HEK293 (cell line): ENCODE data around the gene MGLL.

Source experiments
- CTCF ChIA-PET: fragments of 350-600 bp; formaldehyde crosslinking; extraction: SDS; loops from one replicate; lab custom pipeline; 2021; ENCODE audit warnings: antibody characterized with exemption; lab: Yijun Ruan, JAX
- POLR2A ChIA-PET: fragments of 300-600 bp; formaldehyde crosslinking; extraction: SDS; loops from one replicate; lab custom pipeline; 2020; ENCODE audit warnings: antibody characterized with exemption, inconsistent platforms; lab: Yijun Ruan, JAX
- H3K27ac ChIP-seq: fragments of 200-500 bp; sonication (Bioruptor generic); 2 replicates; pipeline ENCODE4 v1.5.1; 2014; ENCODE audit warnings: low read depth, low read length, control low read depth, inconsistent platforms; ENCODE audit errors: extremely low read depth
- H3K36me3 ChIP-seq, 2 experiments: fragments of 200-500 bp in 1 of 2; sonication (Bioruptor generic) in 1 of 2; 1 replicate in 1 of 2; 2 replicates in 1 of 2; pipeline ENCODE4 v1.5.1; 2014 to 2017; ENCODE audit warnings: inconsistent platforms in 2 of 2, low read length in 2 of 2; ENCODE audit not compliant: control insufficient read depth in 2 of 2, insufficient read depth in 1 of 2
- H3K4me1 ChIP-seq: fragments of 200-500 bp; sonication (Bioruptor generic); 2 replicates; pipeline ENCODE4 v1.5.1; 2014; ENCODE audit warnings: mild to moderate bottlenecking, low read length, inconsistent platforms; ENCODE audit not compliant: control insufficient read depth, insufficient read depth
- H3K4me3 ChIP-seq: 2 replicates; pipeline ENCODE4 v1.5.1; 2011; ENCODE audit warnings: low read depth, mild to moderate bottlenecking, control low read depth, low read length, moderate library complexity
- H3K9me3 ChIP-seq: fragments of 200-500 bp; sonication (Bioruptor generic); 2 replicates; pipeline ENCODE4 v1.5.1; 2014; ENCODE audit warnings: low read depth, low read length, inconsistent platforms; ENCODE audit not compliant: control insufficient read depth, insufficient read depth
- BCL11A ChIP-seq: fragments of 450-650 bp; formaldehyde crosslinking; IDR thresholded peaks from 2 replicates; pipeline ENCODE4 v1.5.1; 2016; ENCODE audit warnings: low read depth, missing biosample characterization, missing genetic modification characterization
- EGR2 ChIP-seq: fragments of 450-650 bp; formaldehyde crosslinking; IDR thresholded peaks from 2 replicates; pipeline ENCODE4 v1.5.1; 2016; ENCODE audit warnings: low read depth, missing biosample characterization, missing genetic modification characterization
- GLI2 ChIP-seq: fragments of 450-650 bp; formaldehyde crosslinking; IDR thresholded peaks from 2 replicates; pipeline ENCODE4; 2017; ENCODE audit warnings: missing biosample characterization, missing genetic modification characterization, low read depth, borderline replicate concordance
- GLIS1 ChIP-seq: fragments of 450-650 bp; formaldehyde crosslinking; IDR thresholded peaks from 2 replicates; pipeline ENCODE4 v1.5.1; 2016; ENCODE audit warnings: missing biosample characterization, missing genetic modification characterization
- GLIS2 ChIP-seq: fragments of 450-650 bp; formaldehyde crosslinking; IDR thresholded peaks from 2 replicates; pipeline ENCODE4 v1.5.1; 2016; ENCODE audit warnings: missing biosample characterization, missing genetic modification characterization
- SP3 ChIP-seq: fragments of 450-650 bp; formaldehyde crosslinking; IDR thresholded peaks from 2 replicates; pipeline ENCODE4 v1.5.1; 2016; ENCODE audit warnings: missing biosample characterization, missing genetic modification characterization
- ZBTB48 ChIP-seq: fragments of 450-650 bp; formaldehyde crosslinking; IDR thresholded peaks from 2 replicates; pipeline ENCODE4 v1.5.1; 2016; ENCODE audit warnings: missing biosample characterization, missing genetic modification characterization
- ZBTB8A ChIP-seq: fragments of 450-650 bp; formaldehyde crosslinking; IDR thresholded peaks from 2 replicates; pipeline ENCODE4 v1.5.1; 2016; ENCODE audit warnings: missing biosample characterization, missing genetic modification characterization
- ZFHX2 ChIP-seq: fragments of 450-650 bp; formaldehyde crosslinking; conservative IDR thresholded peaks from 2 replicates; pipeline ENCODE4 v1.5.1; 2016; ENCODE audit warnings: missing biosample characterization, missing genetic modification characterization
- ZFP37 ChIP-seq: fragments of 450-650 bp; formaldehyde crosslinking; IDR thresholded peaks from 2 replicates; pipeline ENCODE4 v1.5.1; 2016; ENCODE audit warnings: missing biosample characterization, missing genetic modification characterization
- ZIC2 ChIP-seq: fragments of 450-650 bp; formaldehyde crosslinking; IDR thresholded peaks from 2 replicates; pipeline ENCODE4 v1.5.1; 2016; ENCODE audit warnings: missing biosample characterization, missing genetic modification characterization
- ZNF121 ChIP-seq: fragments of 450-650 bp; formaldehyde crosslinking; IDR thresholded peaks from 2 replicates; pipeline ENCODE4 v1.5.1; 2016; ENCODE audit warnings: missing biosample characterization, missing genetic modification characterization
- ZNF138 ChIP-seq: fragments of 450-650 bp; formaldehyde crosslinking; IDR thresholded peaks from 2 replicates; pipeline ENCODE4 v1.5.1; 2016; ENCODE audit warnings: missing biosample characterization, missing genetic modification characterization, borderline replicate concordance
- ZNF274 ChIP-seq, 2 experiments: fragments of 200-500 bp in 1 of 2; fragments of 450-650 bp in 1 of 2; sonication (Bioruptor generic) in 1 of 2; formaldehyde crosslinking in 1 of 2; IDR thresholded peaks; 2 replicates each; pipeline versions ENCODE4 v1.5.1 to v1.6.1; 2014 to 2016; ENCODE audit warnings: borderline replicate concordance in 1 of 2, inconsistent platforms in 1 of 2, low read length in 1 of 2, missing biosample characterization in 1 of 2, missing genetic modification characterization in 1 of 2
- ZNF416 ChIP-seq: fragments of 450-650 bp; formaldehyde crosslinking; IDR thresholded peaks from 2 replicates; pipeline ENCODE4 v1.5.1; 2016; ENCODE audit warnings: missing biosample characterization, missing genetic modification characterization
- ZNF561 ChIP-seq: fragments of 450-650 bp; IDR thresholded peaks from 2 replicates; pipeline ENCODE4 v1.5.1; 2018; ENCODE audit warnings: missing biosample characterization, missing genetic modification characterization, borderline replicate concordance
- ZNF623 ChIP-seq: fragments of 450-650 bp; formaldehyde crosslinking; IDR thresholded peaks from 2 replicates; pipeline ENCODE4 v1.5.1; 2016; ENCODE audit warnings: missing biosample characterization, missing genetic modification characterization
- ZNF843 ChIP-seq: fragments of 450-650 bp; formaldehyde crosslinking; IDR thresholded peaks from 2 replicates; pipeline ENCODE4 v1.5.1; 2016; ENCODE audit warnings: missing biosample characterization, missing genetic modification characterization
- TF ChIP-seq, protein P1 (sequence below): fragments of 450-650 bp; formaldehyde crosslinking; conservative IDR thresholded peaks from 2 replicates; pipeline ENCODE4 v1.5.1; 2016; ENCODE audit warnings: low read depth, missing biosample characterization, missing genetic modification characterization
- TF ChIP-seq, protein P2 (sequence below): fragments of 450-650 bp; formaldehyde crosslinking; IDR thresholded peaks from 2 replicates; pipeline ENCODE4 v1.5.1; 2016; ENCODE audit warnings: missing biosample characterization, missing genetic modification characterization

Gene MGLL

DNA sequence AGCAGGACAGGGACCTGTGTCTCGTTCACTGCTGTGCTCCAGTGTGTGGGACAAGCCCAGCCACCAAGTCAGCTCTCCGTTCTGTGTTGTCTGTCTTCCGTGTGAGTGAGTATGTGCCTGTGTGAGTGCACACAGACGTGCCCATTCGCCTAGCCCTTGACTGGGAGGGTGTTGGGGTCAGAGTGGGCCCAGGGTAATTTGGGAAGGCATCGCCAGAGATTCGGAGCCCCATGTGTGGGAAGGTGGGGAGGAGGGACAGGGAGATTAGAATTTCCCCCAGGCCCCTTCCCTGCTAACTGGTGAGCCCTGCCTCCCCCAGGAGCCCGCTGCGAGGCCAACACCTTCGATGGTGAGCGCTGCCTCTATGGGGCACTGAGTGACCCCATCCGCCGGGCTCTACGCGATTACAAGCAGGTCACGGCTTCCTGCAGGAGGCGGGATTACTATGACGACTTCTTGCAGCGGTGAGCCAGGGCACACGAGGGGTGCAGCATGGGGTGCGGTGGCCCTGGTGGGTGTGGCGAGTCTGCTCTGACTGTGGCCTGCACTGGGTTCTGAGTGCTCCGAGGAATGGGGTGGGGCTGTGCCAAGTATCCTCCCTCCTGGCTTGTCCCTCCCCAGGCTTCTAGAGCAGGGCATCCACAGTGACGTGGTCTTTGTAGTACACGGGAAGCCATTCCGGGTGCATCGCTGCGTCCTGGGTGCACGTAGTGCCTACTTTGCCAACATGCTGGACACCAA is 146.5 kb downstream of the MGLL start (continued):
- TF ChIP-seq, protein P1, sequence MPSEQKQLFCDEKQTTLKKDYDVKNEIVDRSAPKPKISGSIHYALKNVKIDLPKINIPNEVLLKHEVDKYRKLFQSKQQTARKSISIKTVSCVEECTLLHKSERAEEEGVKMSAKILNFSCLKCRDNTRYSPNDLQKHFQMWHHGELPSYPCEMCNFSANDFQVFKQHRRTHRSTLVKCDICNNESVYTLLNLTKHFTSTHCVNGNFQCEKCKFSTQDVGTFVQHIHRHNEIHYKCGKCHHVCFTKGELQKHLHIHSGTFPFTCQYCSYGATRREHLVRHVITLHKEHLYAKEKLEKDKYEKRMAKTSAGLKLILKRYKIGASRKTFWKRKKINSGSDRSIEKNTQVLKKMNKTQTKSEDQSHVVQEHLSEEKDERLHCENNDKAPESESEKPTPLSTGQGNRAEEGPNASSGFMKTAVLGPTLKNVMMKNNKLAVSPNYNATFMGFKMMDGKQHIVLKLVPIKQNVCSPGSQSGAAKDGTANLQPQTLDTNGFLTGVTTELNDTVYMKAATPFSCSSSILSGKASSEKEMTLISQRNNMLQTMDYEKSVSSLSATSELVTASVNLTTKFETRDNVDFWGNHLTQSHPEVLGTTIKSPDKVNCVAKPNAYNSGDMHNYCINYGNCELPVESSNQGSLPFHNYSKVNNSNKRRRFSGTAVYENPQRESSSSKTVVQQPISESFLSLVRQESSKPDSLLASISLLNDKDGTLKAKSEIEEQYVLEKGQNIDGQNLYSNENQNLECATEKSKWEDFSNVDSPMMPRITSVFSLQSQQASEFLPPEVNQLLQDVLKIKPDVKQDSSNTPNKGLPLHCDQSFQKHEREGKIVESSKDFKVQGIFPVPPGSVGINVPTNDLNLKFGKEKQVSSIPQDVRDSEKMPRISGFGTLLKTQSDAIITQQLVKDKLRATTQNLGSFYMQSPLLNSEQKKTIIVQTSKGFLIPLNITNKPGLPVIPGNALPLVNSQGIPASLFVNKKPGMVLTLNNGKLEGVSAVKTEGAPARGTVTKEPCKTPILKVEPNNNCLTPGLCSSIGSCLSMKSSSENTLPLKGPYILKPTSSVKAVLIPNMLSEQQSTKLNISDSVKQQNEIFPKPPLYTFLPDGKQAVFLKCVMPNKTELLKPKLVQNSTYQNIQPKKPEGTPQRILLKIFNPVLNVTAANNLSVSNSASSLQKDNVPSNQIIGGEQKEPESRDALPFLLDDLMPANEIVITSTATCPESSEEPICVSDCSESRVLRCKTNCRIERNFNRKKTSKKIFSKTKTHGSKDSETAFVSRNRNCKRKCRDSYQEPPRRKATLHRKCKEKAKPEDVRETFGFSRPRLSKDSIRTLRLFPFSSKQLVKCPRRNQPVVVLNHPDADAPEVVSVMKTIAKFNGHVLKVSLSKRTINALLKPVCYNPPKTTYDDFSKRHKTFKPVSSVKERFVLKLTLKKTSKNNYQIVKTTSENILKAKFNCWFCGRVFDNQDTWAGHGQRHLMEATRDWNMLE: no peak

DNA sequence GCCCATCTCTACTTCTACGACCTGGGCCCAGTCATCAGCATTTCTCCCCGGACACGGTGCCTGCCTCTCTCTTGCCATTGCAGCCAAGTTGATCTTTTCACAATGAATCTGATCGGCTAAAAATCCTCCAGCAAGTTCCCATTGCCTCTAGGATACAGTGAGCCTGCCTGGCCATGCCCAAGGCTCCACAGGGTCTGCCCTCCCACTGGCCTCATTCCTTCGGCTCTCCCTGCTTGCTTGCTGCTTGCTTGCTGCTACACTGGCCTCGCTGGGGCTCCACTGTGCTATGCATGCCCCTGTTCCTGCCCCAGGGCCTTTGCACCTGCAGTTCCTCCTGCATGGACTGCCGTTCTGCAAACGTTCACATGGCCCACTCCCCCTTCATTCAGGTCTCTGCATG is 147.5 kb downstream of the MGLL start:
- Histone ChIP-seq H3K27ac (no peak overlapping the region), H3K36me3 (peaks cover 0 to 16% of the 10 kb centered on the region in 2 experiments; a peak in 1 of 3 replicates), H3K4me1 (no peaks in the 10 kb centered on the region), H3K9me3 (no peaks in the 10 kb centered on the region), H3K4me3 (no peak overlapping the region)
- POLR2A ChIA-PET: no interaction called here
- TF ChIP-seq GLI2 (tag by site-specific recombination): no peak
- TF ChIP-seq ZIC2: peak; percentile 41; the same call in 1 of the 2 replicates
- peak; percentile 98 for TF ChIP-seq ZNF623 (tag by site-specific recombination)
- CTCF ChIA-PET: no interaction called here

DNA sequence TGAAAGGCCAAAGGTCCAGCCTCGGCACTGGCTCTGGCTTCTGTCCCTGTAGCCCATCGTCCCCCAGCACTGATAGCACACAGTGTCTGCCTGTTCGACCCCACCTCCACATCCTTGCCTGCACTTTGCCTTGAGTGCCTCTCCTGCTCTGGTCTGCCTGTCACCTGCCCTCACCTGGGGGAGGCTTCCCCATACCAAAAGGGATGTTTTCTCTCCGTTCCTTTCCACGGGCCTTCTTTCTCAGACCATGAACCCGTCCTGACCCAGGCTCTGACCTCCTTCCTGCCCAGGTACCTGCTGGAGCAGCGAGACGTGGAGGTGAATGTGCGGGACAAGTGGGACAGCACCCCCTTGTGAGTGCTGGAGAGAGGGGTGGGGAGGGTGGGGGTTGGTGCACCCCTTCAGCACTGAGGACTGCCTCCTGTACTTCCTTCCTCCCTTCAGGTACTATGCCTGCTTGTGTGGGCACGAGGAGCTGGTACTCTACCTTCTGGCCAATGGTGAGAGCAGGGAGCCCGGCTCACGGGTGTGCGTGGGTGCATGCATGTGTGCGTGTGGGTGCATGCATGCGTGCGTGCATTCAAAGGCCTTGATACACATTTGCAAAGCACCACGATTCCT is 148.1 kb downstream of the MGLL start:
- H3K36me3 ChIP-seq: peaks cover 0 to 16% of the 10 kb centered on the region in 2 experiments; a peak in 1 of 3 replicates
- ChIA-PET POLR2A (no interaction called here), CTCF (interaction anchor here (0.6 kb wide), 1 partner anchor 99 kb away, joined by 3 read pairs; no protein-coding TSS in a partner anchor)
- no peak overlapping the region for H3K27ac ChIP-seq
- no peaks in the 10 kb centered on the region for H3K9me3 ChIP-seq
- no peak for TF ChIP-seq ZNF561 (tag by site-specific recombination)
- TF ChIP-seq EGR2: peak; percentile 13; the same call in 1 of the 2 replicates
- H3K4me3 ChIP-seq: no peak overlapping the region
- no peaks in the 10 kb centered on the region for H3K4me1 ChIP-seq

DNA sequence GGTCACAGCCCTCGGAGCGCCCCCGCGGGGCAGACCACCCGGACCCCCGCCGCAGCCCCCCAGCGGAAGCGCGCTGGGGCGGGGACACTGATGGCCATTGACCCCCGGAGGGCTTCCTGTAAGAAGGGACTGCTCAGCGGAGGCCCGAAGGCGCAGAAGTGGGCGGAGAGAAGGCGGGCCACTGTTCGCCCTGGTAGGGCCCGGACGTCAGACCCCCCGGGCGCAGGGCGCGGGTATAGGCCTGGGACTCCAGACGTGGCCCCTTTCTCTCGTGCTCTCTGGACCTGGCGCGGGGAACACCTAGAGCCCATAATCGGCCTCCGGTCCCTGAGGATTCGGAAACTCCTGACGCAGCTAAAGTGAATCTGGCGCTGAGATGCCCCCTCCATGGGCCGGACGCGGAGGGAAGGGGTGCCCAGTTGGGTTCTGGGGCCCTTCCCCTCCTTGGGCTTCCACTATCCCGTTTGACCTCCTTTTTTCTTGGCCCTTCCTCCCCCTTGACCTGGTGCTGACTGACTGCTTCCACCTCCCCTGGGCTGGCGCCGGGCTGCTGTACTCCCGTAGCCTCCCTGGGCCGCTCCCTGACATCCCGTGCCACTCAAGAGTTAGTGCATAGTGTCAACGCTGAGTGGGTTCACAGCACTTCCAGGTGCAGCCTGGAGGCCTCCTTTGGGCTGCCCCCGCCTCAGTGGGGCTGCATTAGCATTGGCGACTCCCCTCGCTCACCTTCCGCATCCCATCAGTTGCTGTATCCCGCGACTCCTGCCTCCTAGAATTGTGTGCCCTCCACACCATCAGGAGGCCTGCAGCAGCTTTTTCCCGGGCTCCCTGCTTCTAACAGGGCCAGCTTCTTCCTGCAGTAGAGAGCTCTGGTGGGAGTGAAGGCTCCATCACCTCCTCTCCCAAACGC is 148.9 kb downstream of the MGLL start:
- POLR2A ChIA-PET: no interaction called here
- TF ChIP-seq ZBTB8A (tag by site-specific recombination) (peak; percentile 87), ZFHX2 (peak; percentile 61), ZIC2 (peak; percentile 34; the same call in 1 of the 2 replicates), BCL11A (tag by site-specific recombination) (no peak), ZNF843 (tag by site-specific recombination) (no peak), ZNF138 (tag by site-specific recombination) (no peak), ZNF121 (tag by site-specific recombination) (no peak), ZBTB48 (peak; percentile 62), GLIS2 (tag by site-specific recombination) (peak; percentile 87), ZFP37 (tag by site-specific recombination) (no peak), SP3 (tag by site-specific recombination) (peak; percentile 28; the same call in 1 of the 2 replicates), GLIS1 (tag by site-specific recombination) (peak; percentile 97), ZNF416 (tag by site-specific recombination) (no peak), ZNF274 (IDR thresholded peaks at IDR 0.05; ENCODE audit: low read length) (no peak), ZNF274 (tag by site-specific recombination; IDR thresholded peaks at IDR 0.05; ENCODE audit: borderline replicate concordance) (no peak)
- TF ChIP-seq, protein P2, sequence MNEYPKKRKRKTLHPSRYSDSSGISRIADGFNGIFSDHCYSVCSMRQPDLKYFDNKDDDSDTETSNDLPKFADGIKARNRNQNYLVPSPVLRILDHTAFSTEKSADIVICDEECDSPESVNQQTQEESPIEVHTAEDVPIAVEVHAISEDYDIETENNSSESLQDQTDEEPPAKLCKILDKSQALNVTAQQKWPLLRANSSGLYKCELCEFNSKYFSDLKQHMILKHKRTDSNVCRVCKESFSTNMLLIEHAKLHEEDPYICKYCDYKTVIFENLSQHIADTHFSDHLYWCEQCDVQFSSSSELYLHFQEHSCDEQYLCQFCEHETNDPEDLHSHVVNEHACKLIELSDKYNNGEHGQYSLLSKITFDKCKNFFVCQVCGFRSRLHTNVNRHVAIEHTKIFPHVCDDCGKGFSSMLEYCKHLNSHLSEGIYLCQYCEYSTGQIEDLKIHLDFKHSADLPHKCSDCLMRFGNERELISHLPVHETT (tag by site-specific recombination): no peak

More for the DNA sequence above, 148.9 kb downstream of the MGLL start:
- H3K4me1 ChIP-seq: no peaks in the 10 kb centered on the region
- H3K9me3 ChIP-seq: no peaks in the 10 kb centered on the region
- peaks cover 0 to 11% of the 10 kb centered on the region in 2 experiments; a peak in 1 of 3 replicates for H3K36me3 ChIP-seq
- CTCF ChIA-PET: interaction anchor here (0.6 kb wide), 1 partner anchor 98 kb away, joined by 3 read pairs; no protein-coding TSS in a partner anchor
- peak overlapping the region; percentile 28; the same call in 1 of the 2 replicates for H3K27ac ChIP-seq
- H3K4me3 ChIP-seq: peak overlapping the region; percentile 85
